HG03571 (cell line): ENCODE measurements around the gene NLRP6.
"Not testable (repeated sequence)": the region's sequence is repeated elsewhere in the genome, so short reads cannot be mapped to it uniquely, and the experiment has no call there.

Experiments used
- ATAC-seq: cut with Tn5 transposase; IDR thresholded peaks from one replicate; pipeline ENCODE4 v1.9.1; 2021; ENCODE audit not compliant: unreplicated experiment

The NLRP6 gene

GRCh38 chr11:319121-319887 lies 41.1 kb downstream of the NLRP6 start:
- not testable (repeated sequence) for ATAC-seq

GRCh38 chr11:319888-320273 lies 41.7 kb downstream of the NLRP6 start:
- not testable (repeated sequence) for ATAC-seq

DNA sequence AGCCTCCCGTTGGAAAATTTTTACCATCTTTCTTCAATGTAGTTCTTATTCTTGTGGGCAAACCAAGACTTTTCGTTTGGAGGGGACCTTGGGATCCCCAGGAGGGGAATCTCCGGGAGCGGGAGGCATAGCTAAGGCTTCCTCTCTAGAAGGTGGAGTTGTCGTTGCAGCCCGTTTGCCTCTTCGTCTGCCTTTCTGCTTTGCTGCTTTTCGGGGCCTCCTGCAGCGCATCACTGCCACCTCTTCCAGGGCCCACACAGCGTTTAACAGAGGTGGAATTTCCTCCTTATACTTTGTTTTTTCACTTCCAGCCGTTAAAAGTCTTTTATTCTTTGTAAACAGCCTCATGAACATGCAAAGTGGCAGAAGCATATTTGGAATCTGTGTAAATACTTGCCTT lies 45.9 kb downstream of the NLRP6 start:
- no peak for ATAC-seq

DNA sequence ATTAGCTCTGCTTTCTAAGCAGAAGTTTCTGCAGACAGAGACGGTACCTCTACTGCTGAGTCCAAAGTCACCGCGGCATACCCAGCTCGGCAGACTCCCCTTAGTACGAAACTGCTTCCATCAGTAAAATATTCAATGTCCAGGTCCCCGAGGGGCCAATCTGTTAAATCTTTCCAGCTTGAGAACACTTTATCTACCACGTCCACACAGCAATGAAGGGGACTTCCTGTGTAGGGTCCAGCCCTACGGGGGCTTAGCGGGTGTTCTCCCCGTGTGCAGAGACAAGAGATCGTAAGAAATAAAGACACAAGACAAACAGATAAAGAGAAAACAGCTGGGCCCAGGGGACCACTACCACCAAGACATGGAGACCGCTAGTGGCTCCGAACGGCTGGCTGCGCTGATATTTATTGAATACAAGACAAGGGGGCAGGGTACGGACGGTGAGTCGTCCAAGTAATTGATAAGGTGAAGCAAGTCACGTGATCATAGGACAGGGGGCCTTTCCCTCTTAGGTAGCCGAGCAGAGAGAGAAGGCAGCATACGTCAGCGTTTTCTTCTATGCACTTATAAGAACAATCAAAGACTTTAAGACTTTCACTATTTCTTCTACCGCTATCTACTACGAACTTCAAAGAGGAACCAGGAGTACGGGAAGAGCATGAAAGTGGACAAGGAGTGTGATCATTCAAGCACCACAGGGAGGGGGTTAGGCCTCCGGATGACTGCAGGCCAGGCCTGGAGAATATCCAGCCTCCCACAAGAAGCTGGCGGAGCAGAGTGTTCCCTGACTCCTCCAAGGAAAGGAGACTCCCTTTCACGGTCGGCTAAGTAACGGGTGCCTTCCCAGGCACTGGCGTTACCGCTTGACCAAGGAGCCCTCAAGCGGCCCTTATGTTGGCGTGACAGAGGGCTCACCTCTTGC lies 46.6 kb downstream of the NLRP6 start:
- not testable (repeated sequence) for ATAC-seq

DNA sequence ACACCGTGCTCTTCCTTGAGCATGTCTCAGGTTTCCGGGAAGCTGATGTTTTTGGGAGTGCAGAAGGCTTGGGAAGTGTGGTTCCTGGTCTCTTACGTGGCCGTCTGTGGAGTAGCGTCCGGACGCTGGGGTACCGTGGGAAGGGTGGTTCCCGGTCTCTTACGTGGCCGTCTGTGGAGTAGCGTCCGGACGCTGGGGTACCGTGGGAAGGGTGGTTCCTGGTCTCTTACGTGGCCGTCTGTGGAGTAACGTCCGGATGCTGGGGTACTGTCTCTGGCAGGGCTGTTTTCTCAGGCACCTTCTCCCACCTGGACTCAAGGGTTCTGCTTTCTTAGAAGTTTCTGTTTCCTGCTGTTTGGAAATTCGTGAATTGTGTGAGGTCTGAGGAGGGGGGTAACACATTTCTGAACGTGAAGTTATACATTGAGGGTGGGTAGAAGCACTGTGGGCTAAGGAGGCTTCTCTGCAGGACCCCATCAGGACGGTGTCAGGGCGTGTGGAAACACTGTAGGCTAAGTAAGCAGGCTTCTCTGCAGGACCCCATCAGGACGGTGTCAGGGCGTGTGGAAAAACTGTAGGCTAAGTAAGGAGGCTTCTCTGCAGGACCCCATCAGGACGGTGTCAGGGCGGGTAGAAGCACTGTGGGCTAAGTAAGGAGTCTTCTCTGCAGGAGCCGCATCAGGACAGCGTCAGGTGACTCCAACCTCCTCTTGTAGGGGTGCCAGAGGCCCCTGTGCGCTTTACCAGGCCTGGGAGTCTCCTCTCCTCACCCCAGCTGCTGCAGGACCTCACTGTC lies 47.8 kb downstream of the NLRP6 start:
- ATAC-seq = no peak

DNA sequence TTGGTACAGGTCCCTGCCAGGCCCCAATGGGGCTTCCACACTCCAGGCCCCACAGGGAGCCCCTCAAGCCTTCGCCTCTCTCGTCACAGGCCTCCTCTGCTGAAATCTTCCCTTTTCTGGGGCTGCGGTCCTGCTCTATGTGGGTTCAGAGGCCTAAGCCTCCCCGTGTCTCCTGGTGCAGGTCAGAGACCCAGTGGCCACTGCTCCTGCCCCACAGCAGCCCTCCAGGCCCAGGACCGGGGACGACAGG lies 48.3 kb downstream of the NLRP6 start:
- ATAC-seq = no peak

DNA sequence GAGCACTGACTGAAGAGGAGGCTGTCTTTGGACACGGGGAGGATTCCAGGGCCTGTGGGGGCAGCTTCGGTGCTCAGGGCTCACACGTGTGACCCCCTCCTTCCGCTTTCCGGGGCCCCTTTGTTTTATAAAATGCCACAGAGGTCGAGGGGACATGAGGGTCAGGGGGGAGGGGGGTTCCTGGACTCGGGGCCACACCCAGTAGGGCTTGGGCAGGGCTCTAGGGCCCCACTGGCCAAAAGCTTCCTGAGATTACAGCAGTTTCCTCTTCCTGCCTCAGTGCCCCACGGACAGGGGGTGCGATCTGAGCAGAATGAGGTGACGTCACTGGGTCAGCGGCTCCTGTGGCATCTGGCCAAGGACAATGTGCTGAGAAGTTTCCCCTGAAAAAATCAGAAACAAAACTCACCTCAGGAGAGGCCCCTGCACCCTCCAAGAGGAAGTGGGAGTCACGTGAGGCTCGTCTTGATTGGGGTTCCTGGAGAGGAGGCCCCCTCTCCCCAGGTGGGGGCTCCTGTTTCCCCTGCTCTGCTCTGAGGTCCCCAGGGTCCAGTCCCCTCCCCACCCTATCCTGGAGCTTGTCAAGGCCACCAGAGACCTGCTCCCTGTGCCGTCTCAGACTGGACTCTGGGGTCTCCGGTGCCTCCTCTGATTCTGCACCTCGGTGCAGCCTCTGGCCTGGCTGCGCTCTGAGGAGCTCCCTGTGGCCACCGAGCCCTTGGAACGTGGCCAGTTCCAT lies 48.8 kb downstream of the NLRP6 start:
- ATAC-seq = peak; percentile 64

- no peak for ATAC-seq
These were observed 49.3 kb downstream of the NLRP6 start for GRCh38 chr11:327581-327923.

DNA sequence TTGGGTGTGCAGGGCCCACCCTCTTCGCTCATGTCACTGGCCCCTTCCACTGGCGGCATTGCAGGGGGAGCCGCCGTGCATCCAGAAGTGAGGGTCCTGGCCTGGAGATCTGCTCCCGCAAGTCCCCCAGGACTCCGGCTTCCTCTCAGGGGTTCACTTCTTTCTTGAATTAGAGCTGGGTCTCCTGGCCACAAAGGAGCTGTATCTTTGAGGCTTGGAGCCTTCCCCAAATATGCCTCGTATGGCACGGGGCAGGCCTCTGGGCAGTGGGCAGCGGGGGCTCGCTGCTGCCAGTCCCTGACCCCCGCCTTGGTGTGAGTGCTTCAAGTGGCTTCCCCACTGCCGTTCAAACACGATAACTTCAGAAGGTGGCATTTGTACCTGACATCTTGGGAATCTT lies 49.8 kb downstream of the NLRP6 start:
- ATAC-seq = no peak

- not testable (repeated sequence) for ATAC-seq
These were observed 50.4 kb downstream of the NLRP6 start for GRCh38 chr11:328516-329100.

DNA sequence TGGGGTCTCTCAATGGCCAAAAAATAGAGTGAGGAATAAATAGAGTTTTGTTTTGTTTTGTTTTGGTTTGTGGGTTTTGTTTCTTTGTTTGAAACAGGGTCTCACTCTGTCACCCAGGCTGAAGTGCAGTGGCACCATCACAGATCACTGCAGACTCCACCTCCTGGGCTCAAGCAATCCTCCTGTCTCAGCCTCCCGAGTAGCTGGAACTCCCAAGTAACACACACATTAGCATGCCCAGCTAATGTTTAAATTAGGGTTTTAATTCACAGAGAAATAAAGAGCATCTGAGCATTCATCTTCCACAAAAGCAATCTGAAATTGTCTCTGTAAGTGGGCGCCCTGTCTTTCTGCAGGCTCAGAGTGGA lies 51.7 kb downstream of the NLRP6 start:
- no peak for ATAC-seq

DNA sequence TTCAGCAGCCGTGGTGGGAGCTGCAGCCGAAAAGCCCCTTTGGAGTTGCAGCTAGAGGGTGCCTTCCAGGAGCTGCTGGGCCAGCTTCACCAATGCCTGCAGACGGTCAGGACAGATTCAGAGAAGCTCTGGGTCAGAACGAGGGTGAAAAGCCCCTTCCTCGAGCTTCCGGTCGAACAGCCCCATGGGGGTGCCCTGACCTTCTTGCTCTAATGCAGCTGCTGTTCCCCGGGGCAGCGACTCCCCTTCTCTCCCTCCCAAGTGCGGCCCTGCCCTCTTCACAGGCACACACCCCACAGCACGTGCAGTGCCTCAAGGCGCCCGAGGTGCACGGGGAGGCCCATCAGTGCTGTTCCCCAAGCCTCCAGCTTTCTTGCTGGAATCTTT lies 52.1 kb downstream of the NLRP6 start:
- ATAC-seq = no peak

DNA sequence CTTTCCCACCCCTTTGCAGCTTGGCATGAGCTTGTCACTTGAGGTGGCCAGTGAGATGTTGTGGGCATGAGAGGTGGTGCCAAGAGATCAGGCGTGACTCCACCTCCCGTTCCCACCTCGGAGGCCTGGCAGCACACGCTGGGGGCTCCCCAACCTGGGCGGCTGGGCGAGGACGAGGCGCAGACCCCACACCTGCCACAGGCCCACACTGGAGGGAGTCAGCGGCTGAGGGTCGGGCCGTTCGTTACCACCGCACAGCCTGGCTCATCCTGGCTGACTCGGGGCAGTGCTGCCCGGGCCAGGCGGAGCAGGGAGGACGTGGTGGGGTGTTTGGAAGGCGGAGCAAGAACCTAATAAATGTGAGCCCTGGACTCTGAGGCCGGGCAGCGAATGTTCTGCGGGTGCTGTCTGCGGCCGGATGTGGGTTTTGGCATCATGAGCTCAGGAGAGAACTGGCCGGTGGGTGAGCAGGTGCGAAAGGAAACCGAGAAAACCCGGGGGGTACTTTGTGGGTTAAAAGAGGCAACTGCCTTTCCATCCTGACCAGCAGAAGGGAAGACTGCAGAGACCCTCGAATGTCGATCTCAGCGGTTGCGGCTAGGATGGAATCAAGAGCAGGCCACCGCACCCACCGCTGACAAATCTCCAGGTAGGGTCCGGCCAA lies 52.6 kb downstream of the NLRP6 start:
- ATAC-seq = no peak

GRCh38 chr11:331358-332060 lies 53.3 kb downstream of the NLRP6 start:
- ATAC-seq = no peak

- ATAC-seq = no peak
These were observed 54.7 kb downstream of the NLRP6 start for GRCh38 chr11:332651-333480.

DNA sequence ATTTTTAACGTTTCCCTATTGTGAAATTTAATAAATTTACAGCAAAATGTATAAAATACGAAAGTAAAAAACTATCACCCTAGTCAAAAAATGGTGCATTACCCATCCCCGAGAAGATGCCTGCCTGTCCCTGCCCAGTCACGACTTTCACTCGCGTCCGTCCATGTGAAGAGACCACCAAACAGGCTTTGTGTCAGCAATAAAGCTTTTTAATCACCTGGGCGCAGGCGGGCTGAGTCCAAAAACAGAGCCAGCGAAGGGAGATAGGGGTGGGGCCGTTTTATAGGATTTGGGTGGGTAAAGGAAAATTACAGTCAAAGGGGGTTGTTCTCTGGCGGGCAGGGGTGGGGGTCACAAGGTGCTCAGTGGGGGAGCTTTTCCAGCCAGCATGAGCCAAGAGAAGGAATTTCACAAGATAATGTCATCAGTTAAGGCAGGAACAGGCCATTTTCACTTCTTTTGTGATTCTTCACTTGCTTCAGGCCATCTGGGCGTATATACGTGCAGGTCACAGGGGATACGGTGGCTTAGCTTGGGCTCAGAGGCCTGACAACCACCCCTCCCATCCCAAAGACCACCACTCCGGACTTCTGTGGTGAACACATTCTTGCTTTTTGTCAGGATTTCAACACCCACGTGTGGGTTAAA lies 55.5 kb downstream of the NLRP6 start:
- ATAC-seq = not testable (repeated sequence)

DNA sequence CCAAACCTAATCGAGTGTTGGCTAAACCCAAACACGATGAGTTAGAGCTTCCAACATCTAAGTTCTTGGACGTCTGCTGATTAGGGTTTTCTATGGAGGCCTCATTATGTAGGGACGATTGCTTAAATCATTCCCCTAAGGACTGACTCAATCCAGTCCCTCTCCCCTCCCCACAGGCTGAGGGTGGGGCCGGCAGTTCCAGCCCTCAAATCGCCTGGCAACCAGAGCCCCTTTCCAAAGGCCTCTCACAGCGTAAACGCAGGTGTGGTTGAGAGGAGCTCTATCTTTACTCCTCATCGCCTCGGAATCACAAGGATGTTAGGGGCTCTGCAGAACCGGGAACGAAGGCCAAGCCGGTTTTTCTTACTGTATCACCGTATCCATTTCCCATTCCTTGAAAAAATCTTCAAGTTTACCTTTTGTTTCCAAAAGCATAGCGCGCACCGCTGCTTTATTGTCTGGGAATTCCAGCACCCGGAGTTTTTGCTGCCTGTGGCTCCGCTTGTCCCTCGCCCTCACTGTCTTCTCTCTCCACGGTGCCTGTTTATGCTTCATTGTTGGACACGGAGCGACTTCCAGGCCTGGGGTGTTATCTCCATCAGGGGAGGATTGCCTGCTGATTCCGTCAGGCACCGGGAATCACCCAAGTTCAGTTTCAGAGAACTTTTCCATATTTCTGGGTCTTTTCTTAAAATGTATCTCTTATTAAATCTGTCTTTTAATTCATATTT lies 56.2 kb downstream of the NLRP6 start:
- ATAC-seq = no peak
